Measurements from ENCODE around the gene MRPL58. TPM values are rescaled to one million over a fixed set of nuclear protein-coding genes. Genes with fewer than 3 reads are reported as not detected.

Gene MRPL58
- total RNA-seq, 1 donor from 2014 or later: 33.6 TPM

DNA sequence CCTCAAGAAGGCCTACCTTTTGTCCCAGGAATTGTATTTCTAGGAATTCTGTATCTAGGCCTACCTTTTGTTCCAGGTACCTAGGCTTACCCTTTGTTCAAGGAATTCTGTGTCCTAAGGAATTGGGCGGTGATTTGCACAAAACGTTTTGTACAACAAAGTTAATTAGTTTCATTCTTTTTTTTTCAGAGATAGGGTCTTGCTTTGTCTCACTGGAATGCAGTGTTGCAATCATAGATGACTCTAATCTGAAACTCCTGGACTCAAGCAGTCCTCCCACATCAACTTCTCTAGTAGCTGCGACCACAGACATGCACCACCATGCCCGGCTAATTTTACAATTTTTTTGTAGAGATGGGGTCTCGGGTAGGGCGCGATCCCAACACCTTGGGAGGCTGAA lies 18.0 kb upstream of the MRPL58 start:
- Histone ChIP-seq H3K36me3 (no peaks in the 10 kb centered on the region), H3K27ac (no peak overlapping the region), H3K27me3 (no peaks in the 10 kb centered on the region), H3K4me1 (peaks cover 34% of the 10 kb centered on the region), H3K4me3 (no peak overlapping the region), H3K9me3 (no peaks in the 10 kb centered on the region)
- TF ChIP-seq, protein P1, sequence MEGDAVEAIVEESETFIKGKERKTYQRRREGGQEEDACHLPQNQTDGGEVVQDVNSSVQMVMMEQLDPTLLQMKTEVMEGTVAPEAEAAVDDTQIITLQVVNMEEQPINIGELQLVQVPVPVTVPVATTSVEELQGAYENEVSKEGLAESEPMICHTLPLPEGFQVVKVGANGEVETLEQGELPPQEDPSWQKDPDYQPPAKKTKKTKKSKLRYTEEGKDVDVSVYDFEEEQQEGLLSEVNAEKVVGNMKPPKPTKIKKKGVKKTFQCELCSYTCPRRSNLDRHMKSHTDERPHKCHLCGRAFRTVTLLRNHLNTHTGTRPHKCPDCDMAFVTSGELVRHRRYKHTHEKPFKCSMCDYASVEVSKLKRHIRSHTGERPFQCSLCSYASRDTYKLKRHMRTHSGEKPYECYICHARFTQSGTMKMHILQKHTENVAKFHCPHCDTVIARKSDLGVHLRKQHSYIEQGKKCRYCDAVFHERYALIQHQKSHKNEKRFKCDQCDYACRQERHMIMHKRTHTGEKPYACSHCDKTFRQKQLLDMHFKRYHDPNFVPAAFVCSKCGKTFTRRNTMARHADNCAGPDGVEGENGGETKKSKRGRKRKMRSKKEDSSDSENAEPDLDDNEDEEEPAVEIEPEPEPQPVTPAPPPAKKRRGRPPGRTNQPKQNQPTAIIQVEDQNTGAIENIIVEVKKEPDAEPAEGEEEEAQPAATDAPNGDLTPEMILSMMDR (IDR thresholded peaks at IDR 0.05): no peak
- TF ChIP-seq POLR2AphosphoS5 (IDR thresholded peaks at IDR 0.05; ENCODE audit: insufficient read depth in 1 of 2, low read depth in 1 of 2) (no peak), POLR2A (IDR thresholded peaks at IDR 0.05) (no peak)
- no peak for DNase-seq (ENCODE audit: extremely low spot score in 2 of 2)
- intact Hi-C loops (cut with DNase I): no loop called here

- intact Hi-C loops (cut with DNase I): no loop called here
- TF ChIP-seq, protein P1 (IDR thresholded peaks at IDR 0.05): no peak
- TF ChIP-seq POLR2A (IDR thresholded peaks at IDR 0.05): no peak
- no peak for TF ChIP-seq POLR2AphosphoS5 (IDR thresholded peaks at IDR 0.05; ENCODE audit: insufficient read depth in 1 of 2, low read depth in 1 of 2)
- DNase-seq (ENCODE audit: extremely low spot score in 2 of 2): no peak
- no peak overlapping the region for H3K27ac ChIP-seq
- peaks cover 0 to 3% of the 10 kb centered on the region in 2 donors for H3K36me3 ChIP-seq
- no peaks in the 10 kb centered on the region for H3K27me3 ChIP-seq
- peaks cover 33% of the 10 kb centered on the region for H3K4me1 ChIP-seq
- H3K9me3 ChIP-seq: no peaks in the 10 kb centered on the region
- no peak overlapping the region for H3K4me3 ChIP-seq
These were observed 16.6 kb upstream of the MRPL58 start for GRCh38 chr17:74995847-74996246.

DNA sequence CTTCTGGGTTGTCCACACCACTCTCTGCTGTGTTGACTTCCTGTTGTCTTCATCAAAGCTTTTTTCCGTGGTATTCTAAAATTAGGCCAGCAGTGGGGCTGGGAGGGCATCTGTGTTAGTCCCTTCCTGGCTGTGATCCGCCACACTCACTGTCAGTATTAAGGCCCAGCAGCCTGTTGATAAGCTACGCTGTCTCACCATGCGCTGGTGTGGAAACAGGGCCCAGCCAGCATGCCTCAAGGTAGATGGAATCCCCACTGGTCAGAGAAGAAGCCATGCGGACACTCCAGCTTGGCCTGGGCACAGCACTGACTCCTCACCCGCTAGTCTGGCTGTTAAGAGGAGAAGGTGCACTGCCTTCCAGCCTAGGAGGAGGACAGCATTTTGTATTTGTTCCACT lies 13.7 kb upstream of the MRPL58 start:
- Histone ChIP-seq H3K9me3 (no peaks in the 10 kb centered on the region), H3K27me3 (no peaks in the 10 kb centered on the region), H3K4me3 (no peak overlapping the region), H3K27ac (no peak overlapping the region), H3K4me1 (peaks cover 10% of the 10 kb centered on the region), H3K36me3 (peaks cover 0 to 20% of the 10 kb centered on the region in 2 donors)
- intact Hi-C loops (cut with DNase I): no loop called here
- TF ChIP-seq POLR2A (IDR thresholded peaks at IDR 0.05) (no peak), POLR2AphosphoS5 (IDR thresholded peaks at IDR 0.05; ENCODE audit: insufficient read depth in 1 of 2, low read depth in 1 of 2) (no peak)
- TF ChIP-seq, protein P1 (IDR thresholded peaks at IDR 0.05): no peak
- DNase-seq (ENCODE audit: extremely low spot score in 2 of 2): no peak

GRCh38 chr17:74999523-74999922 lies 12.9 kb upstream of the MRPL58 start:
- H3K4me3 ChIP-seq: no peak overlapping the region
- H3K36me3 ChIP-seq: peaks cover 0 to 20% of the 10 kb centered on the region in 2 donors
- TF ChIP-seq POLR2AphosphoS5 (IDR thresholded peaks at IDR 0.05; ENCODE audit: insufficient read depth in 1 of 2, low read depth in 1 of 2) (no peak), POLR2A (IDR thresholded peaks at IDR 0.05) (no peak)
- TF ChIP-seq, protein P1 (IDR thresholded peaks at IDR 0.05): no peak

GRCh38 chr17:75001915-75002843 lies 10.3 kb upstream of the MRPL58 start:
- H3K4me3 ChIP-seq: no peak overlapping the region
- TF ChIP-seq, protein P1 (IDR thresholded peaks at IDR 0.05): no peak
- TF ChIP-seq POLR2AphosphoS5 (IDR thresholded peaks at IDR 0.05; ENCODE audit: insufficient read depth in 1 of 2, low read depth in 1 of 2) (no peak), POLR2A (IDR thresholded peaks at IDR 0.05) (no peak)
- peaks cover 0 to 20% of the 10 kb centered on the region in 2 donors for H3K36me3 ChIP-seq
- H3K27me3 ChIP-seq: no peaks in the 10 kb centered on the region
- DNase-seq (ENCODE audit: extremely low spot score in 2 of 2): no peak
- no peak overlapping the region for H3K27ac ChIP-seq
- no peaks in the 10 kb centered on the region for H3K4me1 ChIP-seq
- no peaks in the 10 kb centered on the region for H3K9me3 ChIP-seq
- intact Hi-C loops (cut with DNase I): no loop called here

More at GRCh38 chr17:74999523-74999922, 12.9 kb upstream of the MRPL58 start:
- DNase-seq (ENCODE audit: extremely low spot score in 2 of 2): no peak
- Histone ChIP-seq H3K27me3 (no peaks in the 10 kb centered on the region), H3K27ac (no peak overlapping the region), H3K4me1 (peaks cover 2% of the 10 kb centered on the region), H3K9me3 (no peaks in the 10 kb centered on the region)
- intact Hi-C loops (cut with DNase I): no loop called here
